Choroid plexus epithelial cell (primary cell): ENCODE measurements around the gene CABP4.

Experiments
- DNase-seq: peaks from one replicate; pipeline ENCODE4 v3.0.0-alpha.2; 2010; ENCODE audit warnings: low read depth
- H3K4me3 ChIP-seq: 2 replicates; pipeline ENCODE4 v1.5.1; 2011; ENCODE audit warnings: low read depth, mild to moderate bottlenecking, control low read depth, low read length, moderate library complexity
- TF ChIP-seq, protein P1 (sequence below): conservative IDR thresholded peaks from 2 replicates; pipeline ENCODE4 v1.5.1; 2011; ENCODE audit warnings: low read depth, mild to moderate bottlenecking, control low read depth, inconsistent platforms, low read length, moderate library complexity

CABP4 gene

DNA sequence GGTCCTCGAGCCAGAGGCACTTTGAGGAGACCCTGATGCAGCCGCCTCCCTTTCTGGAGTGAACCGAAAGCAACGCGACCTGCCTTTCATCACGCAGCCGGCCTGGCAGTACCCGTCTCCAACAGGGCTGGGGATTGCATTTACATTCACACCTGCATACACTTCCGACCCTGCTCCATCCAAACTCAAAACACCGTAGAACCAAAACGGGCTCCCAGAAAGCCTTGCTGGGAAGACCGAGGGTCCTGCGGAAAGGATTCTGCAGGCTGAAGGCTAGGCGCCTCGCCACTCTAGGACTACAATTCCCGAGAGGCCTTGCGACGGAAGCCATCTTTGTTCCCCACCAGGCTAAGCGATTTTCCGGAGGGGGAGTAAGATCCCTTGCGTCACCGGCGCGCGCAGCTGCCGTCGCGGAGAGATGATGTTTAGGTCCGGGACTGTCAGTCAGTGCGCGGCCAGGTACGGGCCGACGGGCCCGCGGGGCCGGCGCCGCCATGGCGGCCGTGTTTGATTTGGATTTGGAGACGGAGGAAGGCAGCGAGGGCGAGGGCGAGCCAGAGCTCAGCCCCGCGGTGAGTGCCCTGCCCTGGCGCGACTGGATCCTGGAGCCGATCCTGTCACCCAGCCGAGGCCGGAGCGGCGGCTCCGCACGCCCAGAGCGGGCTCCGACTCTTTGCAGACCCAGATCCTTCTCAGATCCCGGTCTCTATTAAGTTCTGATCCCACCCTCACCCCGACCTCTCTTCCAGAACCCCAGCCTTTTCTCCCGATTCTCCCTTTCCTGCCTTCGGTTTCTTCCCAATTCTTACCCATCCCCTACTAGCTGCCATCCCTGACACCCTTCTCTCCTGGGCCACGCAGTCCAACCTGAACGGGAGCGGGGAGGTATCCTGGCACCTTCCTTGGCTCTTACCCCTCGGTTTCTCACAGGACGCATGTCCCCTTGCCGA lies 26.8 kb upstream of the CABP4 start, which contains the start of gene RPS6KB2:
RPS6KB2 (plus strand) TSS at position 443 of the 950 bp plus-strand sequence; CDS start at position 495, 52 bp downstream.
- TF ChIP-seq, protein P1, sequence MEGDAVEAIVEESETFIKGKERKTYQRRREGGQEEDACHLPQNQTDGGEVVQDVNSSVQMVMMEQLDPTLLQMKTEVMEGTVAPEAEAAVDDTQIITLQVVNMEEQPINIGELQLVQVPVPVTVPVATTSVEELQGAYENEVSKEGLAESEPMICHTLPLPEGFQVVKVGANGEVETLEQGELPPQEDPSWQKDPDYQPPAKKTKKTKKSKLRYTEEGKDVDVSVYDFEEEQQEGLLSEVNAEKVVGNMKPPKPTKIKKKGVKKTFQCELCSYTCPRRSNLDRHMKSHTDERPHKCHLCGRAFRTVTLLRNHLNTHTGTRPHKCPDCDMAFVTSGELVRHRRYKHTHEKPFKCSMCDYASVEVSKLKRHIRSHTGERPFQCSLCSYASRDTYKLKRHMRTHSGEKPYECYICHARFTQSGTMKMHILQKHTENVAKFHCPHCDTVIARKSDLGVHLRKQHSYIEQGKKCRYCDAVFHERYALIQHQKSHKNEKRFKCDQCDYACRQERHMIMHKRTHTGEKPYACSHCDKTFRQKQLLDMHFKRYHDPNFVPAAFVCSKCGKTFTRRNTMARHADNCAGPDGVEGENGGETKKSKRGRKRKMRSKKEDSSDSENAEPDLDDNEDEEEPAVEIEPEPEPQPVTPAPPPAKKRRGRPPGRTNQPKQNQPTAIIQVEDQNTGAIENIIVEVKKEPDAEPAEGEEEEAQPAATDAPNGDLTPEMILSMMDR = no peak
- peak; percentile 99 for DNase-seq
- H3K4me3 ChIP-seq = peak within 1 kb of the TSS; percentile 95

DNA sequence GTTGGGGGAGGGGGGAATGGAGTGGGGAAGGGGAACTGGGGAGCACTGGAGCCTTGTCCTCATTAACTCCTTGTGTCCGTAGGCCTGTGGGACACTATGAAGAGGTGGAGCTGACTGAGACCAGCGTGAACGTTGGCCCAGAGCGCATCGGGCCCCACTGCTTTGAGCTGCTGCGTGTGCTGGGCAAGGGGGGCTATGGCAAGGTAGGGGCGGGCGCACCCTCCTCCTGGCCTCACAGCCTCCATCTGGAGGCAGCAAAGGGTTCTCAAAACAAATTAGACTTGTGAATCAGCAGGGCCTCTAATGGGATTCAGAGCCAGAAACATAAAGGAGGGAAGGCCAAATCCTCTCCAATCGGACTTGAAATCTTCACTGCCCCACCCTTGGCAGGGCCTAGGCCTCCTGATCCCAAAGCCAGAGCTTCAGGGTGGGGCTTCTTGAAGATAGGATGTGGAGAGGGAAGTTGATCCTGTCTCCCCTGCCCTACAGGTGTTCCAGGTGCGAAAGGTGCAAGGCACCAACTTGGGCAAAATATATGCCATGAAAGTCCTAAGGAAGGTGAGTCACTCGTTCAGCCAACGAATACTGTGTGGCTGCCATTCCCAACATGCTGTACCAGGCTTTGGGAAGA lies 26.0 kb upstream of the CABP4 start:
- TF ChIP-seq, protein P1 = no peak
- DNase-seq = no peak
- H3K4me3 ChIP-seq = peak overlapping the region; percentile 95

DNA sequence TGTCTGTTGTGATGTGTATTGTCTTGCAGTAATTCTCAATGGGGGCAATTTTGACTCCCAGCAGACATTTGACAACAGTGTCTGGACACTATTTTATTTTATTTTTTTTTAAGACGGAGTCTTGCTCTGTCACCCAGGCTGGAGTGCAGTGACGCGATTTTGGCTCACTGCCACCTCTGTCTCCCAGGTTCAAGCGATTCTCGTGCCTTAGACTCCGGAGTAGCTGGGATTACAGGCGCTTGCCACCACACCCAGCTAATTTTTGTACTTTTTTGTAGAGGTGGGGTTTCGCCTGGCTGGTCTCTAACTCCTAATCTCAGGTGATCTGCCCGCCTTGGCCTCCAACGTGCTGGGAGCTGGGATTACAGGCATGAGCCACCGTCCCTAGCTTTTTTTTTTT lies 25.4 kb upstream of the CABP4 start:
- TF ChIP-seq, protein P1 = no peak
- no peak for DNase-seq
- no peak overlapping the region for H3K4me3 ChIP-seq

DNA sequence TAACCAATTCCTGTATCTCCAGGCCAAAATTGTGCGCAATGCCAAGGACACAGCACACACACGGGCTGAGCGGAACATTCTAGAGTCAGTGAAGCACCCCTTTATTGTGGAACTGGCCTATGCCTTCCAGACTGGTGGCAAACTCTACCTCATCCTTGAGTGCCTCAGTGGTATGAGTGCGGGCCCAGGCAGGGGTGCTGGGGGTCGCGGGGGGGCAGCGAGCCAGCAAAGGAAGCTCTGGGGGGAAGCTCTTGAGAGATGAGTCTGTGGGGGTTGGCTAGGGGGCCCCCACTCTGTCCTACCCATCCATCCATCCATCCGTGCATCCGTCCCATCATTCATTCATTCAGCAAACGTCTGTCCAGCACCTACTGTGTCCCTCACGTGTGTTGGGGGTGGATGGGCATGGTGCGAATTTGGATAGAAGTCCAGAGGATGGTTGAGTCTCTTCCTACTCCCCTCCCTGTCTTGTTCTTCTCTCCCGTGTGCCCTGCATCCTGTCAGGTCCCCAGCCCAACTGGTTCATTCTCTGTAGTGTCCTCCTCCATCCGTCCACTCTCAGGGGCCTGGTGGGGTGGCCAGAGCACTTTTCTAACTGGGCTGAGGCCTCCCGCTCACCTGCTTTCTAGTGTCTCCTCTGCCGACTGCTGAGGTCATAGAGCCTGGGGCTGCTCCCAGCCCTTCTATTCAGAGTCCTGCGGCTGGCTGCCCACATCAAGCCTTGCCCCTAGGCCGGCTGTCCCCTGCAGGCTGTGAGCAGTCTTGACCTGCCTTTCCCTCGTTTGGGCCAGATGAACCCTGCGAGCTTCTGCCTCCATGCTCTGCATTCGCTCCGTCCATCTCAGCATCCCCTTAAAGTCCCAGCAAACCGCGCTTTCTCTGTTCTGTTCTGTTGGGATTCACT lies 23.6 kb upstream of the CABP4 start:
- H3K4me3 ChIP-seq = no peak overlapping the region
- no peak for DNase-seq
- TF ChIP-seq, protein P1 = no peak

DNA sequence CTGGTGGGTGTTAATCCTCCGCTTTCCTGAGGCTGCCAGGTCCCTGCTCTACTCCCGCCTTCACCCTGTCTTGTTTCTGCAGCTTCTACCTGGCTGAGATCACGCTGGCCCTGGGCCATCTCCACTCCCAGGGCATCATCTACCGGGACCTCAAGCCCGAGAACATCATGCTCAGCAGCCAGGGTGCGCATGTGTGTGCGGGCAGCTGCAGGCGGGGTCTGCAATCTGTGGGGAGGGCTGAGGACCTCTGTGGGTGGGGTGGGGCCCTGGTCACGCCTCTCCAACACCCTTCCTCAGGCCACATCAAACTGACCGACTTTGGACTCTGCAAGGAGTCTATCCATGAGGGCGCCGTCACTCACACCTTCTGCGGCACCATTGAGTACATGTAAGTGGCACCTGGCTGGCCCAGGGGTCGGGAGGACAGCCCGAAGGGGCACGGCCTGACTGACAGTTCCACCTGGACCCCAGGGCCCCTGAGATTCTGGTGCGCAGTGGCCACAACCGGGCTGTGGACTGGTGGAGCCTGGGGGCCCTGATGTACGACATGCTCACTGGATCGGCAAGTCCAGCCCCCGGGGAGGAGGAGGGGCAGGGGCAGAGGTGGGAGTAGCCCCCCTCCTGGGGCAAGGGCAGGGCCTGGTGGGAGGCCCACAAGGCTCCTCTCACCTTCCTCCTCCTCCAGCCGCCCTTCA lies 22.4 kb upstream of the CABP4 start:
- TF ChIP-seq, protein P1 = no peak
- no peak overlapping the region for H3K4me3 ChIP-seq
- no peak for DNase-seq

DNA sequence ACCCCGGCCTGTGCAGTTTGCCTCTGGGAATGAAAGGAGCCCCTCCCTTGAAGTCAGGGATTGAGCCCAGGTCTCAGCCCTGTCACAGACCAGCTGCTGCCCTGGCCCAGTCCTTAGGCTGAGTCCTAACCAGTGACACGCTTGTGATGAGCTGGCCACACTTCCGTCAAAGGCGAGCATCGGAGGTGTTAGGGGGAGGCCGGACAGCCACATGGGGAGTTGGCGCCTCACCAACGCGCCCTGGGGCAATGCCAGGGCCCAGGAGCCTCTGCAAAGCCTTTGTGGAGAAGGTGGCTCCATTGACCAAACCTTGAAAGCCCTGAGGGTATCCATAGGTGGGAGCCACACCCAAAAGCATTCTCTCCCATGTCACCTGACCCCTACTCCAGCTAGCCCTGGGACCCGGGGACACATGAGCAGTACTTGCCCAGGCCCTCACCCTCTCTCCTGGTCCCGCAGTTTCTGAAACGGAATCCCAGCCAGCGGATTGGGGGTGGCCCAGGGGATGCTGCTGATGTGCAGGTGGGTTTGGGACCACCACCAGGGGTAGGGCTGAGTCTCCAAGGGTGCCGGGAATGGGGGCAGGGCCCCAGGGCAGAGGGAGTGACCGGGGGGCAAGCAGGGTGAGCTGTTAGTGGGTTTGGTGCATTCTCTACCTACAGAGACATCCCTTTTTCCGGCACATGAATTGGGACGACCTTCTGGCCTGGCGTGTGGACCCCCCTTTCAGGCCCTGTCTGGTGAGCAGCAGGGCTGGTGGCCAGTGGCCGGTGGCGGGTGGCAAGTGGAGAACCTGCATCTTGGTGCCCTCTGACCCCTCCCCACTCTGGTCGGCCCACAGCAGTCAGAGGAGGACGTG lies 21.4 kb upstream of the CABP4 start:
- no peak overlapping the region for H3K4me3 ChIP-seq
- TF ChIP-seq, protein P1 = no peak
- no peak for DNase-seq
